ENCODE data around the gene DACT2. TPM values are rescaled to one million over a fixed set of nuclear protein-coding genes. Genes with fewer than 3 reads are reported as not detected.
A peak's percentile ranks its signal among the peaks of the same experiment; 100 is the strongest.

Gene DACT2
- total RNA-seq, 1 donor from 2014 or later = 17.4 TPM

DNA sequence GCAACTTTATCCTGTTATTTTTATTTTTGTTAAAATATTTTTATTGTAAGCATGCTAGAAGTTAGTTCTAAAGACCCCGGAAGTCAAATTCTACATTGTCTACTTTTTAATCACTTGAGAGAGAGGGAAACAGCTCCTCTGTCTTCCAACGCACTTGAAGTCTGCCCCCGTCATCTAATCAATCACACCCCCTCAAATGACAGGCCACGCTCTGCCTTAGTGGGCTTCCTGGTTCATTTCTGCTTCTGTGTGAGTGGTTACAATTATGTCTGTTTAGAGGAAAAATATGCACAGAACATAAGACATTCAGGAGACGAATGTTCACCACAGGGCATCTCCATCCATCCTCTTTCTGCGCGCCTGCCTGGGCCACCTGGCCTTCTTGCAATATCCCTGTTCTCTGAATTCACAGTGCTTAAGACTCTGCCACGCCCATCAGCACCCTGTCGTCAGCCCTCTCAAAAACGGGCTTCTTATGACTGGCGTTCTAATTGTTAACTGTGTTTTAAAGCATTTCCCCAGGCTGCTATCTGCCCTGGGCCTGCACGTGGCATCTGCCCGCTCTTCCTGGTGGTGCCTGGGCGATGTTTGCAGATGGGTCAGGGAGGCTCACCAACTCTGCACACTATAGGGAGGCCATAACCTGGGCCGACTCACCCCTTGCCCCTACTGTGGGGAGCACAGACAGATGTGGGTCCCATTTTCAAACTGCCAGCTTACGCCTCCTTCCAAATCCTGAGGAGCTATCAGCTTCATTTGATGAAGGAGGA is 15.4 kb downstream of the DACT2 start:
- TF ChIP-seq, protein P1, sequence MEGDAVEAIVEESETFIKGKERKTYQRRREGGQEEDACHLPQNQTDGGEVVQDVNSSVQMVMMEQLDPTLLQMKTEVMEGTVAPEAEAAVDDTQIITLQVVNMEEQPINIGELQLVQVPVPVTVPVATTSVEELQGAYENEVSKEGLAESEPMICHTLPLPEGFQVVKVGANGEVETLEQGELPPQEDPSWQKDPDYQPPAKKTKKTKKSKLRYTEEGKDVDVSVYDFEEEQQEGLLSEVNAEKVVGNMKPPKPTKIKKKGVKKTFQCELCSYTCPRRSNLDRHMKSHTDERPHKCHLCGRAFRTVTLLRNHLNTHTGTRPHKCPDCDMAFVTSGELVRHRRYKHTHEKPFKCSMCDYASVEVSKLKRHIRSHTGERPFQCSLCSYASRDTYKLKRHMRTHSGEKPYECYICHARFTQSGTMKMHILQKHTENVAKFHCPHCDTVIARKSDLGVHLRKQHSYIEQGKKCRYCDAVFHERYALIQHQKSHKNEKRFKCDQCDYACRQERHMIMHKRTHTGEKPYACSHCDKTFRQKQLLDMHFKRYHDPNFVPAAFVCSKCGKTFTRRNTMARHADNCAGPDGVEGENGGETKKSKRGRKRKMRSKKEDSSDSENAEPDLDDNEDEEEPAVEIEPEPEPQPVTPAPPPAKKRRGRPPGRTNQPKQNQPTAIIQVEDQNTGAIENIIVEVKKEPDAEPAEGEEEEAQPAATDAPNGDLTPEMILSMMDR (conservative IDR thresholded peaks at IDR 0.05) = no peak
- no peak for DNase-seq (ENCODE audit: extremely low spot score, unreplicated experiment)
- Mint-ChIP-seq H3K4me1 (ENCODE audit: unreplicated experiment) (peaks cover 46% of the 10 kb centered on the region), H3K4me3 (no peak overlapping the region), H3K9me3 (no peaks in the 10 kb centered on the region), H3K36me3 (peaks cover 9% of the 10 kb centered on the region), H3K27me3 (peaks cover 8% of the 10 kb centered on the region), H3K27ac (no peak overlapping the region)

DNA sequence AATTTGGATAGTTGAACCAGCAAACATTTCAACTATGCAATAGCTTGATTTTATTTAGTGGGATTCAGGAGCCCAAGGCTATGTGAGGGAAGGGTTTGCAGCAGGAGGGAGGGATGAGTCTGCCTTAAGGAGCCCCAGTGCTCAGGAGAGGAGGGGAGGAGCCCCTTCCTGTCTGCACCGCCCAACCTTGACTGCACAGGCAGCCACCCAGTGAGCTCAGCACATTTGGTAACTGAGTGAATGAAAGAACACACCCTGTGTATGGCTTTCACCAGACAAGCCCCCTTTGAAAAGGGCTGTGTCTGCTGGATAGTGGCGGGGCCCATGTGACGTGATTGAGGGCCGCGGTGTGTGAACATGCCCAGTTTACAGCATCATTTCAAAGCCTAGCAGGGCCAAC is 17.0 kb downstream of the DACT2 start:
- H3K36me3 Mint-ChIP-seq = peaks cover 6% of the 10 kb centered on the region
- TF ChIP-seq, protein P1 (conservative IDR thresholded peaks at IDR 0.05) = no peak
- H3K9me3 Mint-ChIP-seq = no peaks in the 10 kb centered on the region
- H3K4me3 Mint-ChIP-seq = peak overlapping the region; percentile 82
- peaks cover 12% of the 10 kb centered on the region for H3K27me3 Mint-ChIP-seq
- peak overlapping the region; percentile 73 for H3K27ac Mint-ChIP-seq
- no peak for DNase-seq (ENCODE audit: extremely low spot score, unreplicated experiment)
- peaks cover 46% of the 10 kb centered on the region for H3K4me1 Mint-ChIP-seq (ENCODE audit: unreplicated experiment)

DNA sequence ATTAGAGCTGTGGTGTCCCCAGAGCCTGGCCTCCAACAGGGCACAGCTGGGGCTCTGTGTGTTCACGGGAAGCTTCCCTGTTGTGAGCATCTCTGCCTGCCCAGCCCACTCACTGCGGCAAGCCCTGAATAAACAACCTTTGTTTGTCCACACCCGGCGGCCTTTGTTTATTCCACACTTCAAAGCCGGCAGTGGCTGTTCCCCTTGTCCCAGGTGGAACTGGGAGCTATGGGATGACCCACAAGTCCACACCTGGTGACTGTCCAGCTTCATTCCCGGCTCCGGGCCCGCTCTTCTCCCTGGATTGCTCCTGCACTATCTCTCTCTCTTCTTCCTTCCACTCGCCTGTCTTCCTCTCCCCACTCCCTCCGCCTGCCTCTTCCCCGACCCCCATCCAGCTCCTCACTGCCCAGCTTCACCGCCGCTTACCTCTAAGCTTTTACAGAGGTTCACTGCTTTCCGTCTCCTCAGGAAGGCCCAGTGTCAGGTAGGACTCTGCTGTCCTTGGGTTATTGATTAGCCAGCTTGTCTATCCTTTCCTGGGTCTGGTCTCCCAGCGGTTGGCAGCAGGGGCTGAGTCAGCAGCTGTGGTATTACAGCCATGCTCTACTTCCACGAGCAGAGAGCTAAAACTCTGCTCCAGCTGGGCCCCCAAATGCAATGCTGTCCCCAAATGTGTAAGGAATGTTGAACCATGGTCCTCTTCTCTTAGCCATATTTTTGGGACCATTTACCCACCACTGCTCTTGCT is 17.8 kb downstream of the DACT2 start:
- Mint-ChIP-seq H3K9me3 (no peaks in the 10 kb centered on the region), H3K4me1 (ENCODE audit: unreplicated experiment) (peaks cover 46% of the 10 kb centered on the region), H3K36me3 (peaks cover 3% of the 10 kb centered on the region), H3K27me3 (peaks cover 13% of the 10 kb centered on the region), H3K27ac (peak overlapping the region; percentile 73), H3K4me3 (peak overlapping the region; percentile 82)
- no peak for DNase-seq (ENCODE audit: extremely low spot score, unreplicated experiment)
- TF ChIP-seq, protein P1 (conservative IDR thresholded peaks at IDR 0.05) = no peak

DNA sequence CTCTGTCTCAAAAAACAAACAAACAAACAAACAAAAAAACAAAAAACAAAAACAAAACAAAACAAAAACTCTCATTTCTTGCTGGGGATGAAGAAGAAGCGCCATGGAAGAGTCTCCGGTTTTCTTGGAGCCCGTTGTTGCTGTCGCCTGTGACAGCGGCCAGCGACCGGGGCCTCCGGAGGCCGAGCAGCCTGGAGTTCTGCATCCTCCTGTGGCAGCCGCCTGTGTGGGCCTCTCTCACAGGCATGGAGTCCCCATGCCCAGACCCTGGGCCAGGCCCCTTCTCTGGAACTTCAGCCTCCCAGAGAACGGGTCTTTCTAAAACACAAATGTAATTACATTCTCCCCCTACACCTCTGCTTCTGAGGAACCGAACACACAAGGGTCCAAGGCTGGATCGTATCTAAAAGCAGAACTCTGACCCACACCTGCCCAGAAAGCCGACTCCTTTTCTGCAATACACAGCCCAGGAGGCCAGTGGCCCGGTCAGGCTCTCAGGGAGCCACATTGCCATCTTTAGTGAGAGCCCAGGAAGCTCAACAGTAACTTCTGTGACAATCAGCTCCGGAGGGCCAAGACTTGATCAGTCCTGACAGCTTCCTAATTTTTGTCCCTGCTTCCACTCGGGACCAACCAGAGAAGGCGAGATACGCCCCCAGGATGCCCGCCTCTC is 18.5 kb downstream of the DACT2 start:
- peaks cover 13% of the 10 kb centered on the region for H3K27me3 Mint-ChIP-seq
- H3K27ac Mint-ChIP-seq = no peak overlapping the region
- TF ChIP-seq, protein P1 (conservative IDR thresholded peaks at IDR 0.05) = no peak
- peaks cover 46% of the 10 kb centered on the region for H3K4me1 Mint-ChIP-seq (ENCODE audit: unreplicated experiment)
- peak overlapping the region; percentile 60 for H3K4me3 Mint-ChIP-seq
- no peaks in the 10 kb centered on the region for H3K36me3 Mint-ChIP-seq
- no peak for DNase-seq (ENCODE audit: extremely low spot score, unreplicated experiment)
- no peaks in the 10 kb centered on the region for H3K9me3 Mint-ChIP-seq

- peaks cover 12% of the 10 kb centered on the region for H3K27me3 Mint-ChIP-seq
- no peaks in the 10 kb centered on the region for H3K36me3 Mint-ChIP-seq
- H3K4me1 Mint-ChIP-seq (ENCODE audit: unreplicated experiment) = peaks cover 34% of the 10 kb centered on the region
- H3K4me3 Mint-ChIP-seq = no peak overlapping the region
- no peak overlapping the region for H3K27ac Mint-ChIP-seq
- DNase-seq (ENCODE audit: extremely low spot score, unreplicated experiment) = no peak
- no peaks in the 10 kb centered on the region for H3K9me3 Mint-ChIP-seq
- TF ChIP-seq, protein P1 (conservative IDR thresholded peaks at IDR 0.05) = no peak
Observed at GRCh38 chr6:168299541-168300511, 19.8 kb downstream of the DACT2 start.

Measured in type B pancreatic cell (in vitro differentiated cells).